PC-9 (cell line): ENCODE data around the gene HSPA5.
"Not testable (repeated sequence)": the region's sequence is repeated elsewhere in the genome, so short reads cannot be mapped to it uniquely, and the experiment has no call there.

ENCODE experiments used
- CTCF ChIP-seq: fragments of 200-600 bp; sonication (generic); conservative IDR thresholded peaks from 2 replicates; pipeline ENCODE4 v1.6.1; 2017; ENCODE audit warnings: mixed run types, antibody characterized with exemption, mild to moderate bottlenecking, moderate library complexity
- EZH2 ChIP-seq: fragments of 200-600 bp; sonication (generic); IDR thresholded peaks from 2 replicates; pipeline ENCODE4 v1.8.0; 2017; ENCODE audit warnings: antibody characterized with exemption, low read depth

- TF ChIP-seq CTCF, EZH2: not testable (repeated sequence)
Measured at GRCh38 chr9:125264068-125264467, 22.9 kb upstream of the HSPA5 start.
